HL-60/S4 treated with retinoic acid at 250 ng/mL for 4 days and 3 days (cell line): ENCODE data around the gene PAPPA.

ENCODE experiments used
- in situ Hi-C: fragments of 300-500 bp; cut with MboI; formaldehyde crosslinking; loops from 2 replicates; pipeline ENCODE4 v1.7.0; 2022; ENCODE audit warnings: low sequenced_read_pairs

The PAPPA gene

DNA sequence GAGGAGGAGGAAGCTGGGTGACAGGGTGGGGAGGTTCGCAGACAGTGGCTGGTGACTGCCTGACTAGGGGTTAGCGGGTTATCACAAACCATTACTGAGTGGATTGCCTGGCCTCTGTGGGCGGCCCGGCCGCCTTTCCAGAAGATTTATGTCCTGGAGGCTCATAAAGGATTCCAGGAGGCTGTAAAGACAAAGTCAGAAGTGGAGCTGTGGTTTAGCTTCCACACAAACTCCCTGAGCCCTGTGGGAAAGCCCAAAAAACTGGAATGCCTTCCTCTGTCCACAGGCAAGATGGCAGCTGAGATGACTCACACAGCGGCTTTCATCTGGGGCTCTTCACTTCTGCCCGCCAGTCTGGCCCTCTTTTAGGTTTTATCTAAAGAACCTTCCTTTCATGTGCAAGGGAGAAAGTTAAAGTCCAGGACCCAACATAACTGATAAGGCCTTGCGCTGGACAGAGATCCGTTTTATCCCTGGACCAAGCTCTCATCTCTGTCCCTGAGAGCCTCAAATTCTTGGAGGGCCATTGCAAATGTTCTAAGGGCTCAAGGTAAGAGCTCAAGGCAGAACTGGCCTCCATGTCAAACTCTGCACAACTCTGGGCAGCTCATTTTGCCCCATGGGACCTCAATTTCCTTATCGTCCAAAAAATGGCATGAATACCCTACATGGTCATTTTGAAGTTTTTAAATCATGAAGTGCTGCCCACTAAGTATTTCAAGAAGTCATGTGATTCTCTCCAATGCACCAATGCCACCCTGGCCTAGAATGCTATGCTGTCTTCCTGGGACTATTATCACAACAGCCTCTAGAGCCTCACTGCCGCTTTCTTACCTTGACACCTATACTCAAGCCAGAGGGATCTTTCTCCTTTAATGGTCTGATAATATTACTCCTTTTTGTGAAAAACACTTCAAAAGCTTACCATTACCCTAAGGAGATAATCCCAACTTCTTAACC is 284.1 kb downstream of the PAPPA start:
- in situ Hi-C loops: no loop called here

- in situ Hi-C loops: no loop called here
These were observed 288.9 kb downstream of the PAPPA start for GRCh38 chr9:116442528-116442927.

DNA sequence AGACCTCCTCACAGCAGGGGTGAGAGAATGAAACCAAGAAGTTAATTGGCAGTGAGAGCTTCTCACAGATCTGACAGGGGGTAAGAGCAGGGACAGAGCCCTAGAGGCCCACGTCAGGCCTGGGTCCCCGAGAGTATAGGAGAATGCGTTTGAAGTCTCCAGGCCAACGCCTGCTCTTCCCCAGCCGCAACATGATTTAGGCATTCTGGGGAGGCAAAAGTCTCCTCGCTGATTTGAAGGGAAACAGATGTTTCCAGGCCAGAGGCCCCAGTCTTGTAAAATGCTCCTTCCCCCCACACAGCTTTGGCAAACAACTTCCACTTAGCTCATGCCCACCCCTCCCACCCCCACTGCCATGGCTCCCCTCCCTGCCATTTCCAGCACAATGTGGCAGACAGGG is 294.3 kb downstream of the PAPPA start:
- in situ Hi-C loops: no loop called here

DNA sequence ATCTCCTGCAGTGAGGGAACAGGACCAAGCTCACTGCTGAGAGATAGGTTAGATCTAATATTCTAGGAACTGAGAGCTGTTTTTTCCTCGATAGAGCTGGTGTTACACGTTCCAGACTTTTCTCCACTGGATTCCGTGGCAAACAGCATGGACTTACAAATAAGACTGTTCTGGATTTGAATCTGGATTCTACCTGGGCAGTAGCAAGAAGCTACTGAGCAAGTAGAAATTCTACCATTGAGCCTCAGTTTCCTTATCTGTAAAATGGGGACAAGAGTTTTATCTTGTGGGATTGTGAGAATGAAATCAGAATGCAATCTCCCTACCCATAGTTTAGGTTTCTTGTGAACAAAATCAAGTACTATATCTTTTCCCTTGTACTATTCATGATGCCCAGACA is 294.8 kb downstream of the PAPPA start:
- in situ Hi-C loops: no loop called here

GRCh38 chr9:116449949-116450348 is 296.4 kb downstream of the PAPPA start:
- in situ Hi-C loops: no loop called here

DNA sequence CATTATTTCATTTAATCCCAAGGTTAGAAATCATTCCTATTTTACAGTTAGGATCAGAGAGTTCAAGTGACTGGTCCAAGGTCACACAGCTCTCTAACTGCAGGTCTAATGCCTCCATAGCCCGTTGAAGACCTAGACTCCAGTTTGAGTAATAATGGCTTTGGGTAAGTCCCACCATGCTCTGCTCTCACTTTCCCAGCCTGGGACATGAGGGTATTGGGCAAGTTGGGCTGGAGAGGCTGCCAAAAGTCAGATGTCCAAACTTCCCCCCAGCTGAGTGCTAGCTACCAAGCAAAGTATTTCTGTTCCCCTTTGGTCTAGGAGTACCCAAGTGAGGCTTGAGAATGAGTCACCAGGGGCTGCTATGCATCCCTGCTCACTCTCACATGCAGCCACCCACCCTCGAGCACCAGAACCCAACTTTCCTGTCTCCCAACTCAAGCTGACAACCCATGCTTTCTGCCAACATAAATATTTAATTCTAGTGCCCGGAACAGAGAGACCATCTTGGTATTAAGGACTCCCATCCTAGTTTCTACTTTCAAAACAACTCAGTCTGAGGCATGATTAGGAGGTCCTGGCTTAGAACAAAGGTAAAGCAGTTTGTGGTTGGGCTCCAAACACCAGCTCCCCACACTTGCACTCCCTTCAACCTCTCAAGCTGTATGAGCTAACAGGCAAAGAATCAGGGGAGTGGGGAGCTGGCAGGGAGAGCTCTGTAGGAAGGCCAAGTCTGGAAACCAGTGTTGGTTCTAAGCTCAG is 297.0 kb downstream of the PAPPA start:
- in situ Hi-C loops: no loop called here

DNA sequence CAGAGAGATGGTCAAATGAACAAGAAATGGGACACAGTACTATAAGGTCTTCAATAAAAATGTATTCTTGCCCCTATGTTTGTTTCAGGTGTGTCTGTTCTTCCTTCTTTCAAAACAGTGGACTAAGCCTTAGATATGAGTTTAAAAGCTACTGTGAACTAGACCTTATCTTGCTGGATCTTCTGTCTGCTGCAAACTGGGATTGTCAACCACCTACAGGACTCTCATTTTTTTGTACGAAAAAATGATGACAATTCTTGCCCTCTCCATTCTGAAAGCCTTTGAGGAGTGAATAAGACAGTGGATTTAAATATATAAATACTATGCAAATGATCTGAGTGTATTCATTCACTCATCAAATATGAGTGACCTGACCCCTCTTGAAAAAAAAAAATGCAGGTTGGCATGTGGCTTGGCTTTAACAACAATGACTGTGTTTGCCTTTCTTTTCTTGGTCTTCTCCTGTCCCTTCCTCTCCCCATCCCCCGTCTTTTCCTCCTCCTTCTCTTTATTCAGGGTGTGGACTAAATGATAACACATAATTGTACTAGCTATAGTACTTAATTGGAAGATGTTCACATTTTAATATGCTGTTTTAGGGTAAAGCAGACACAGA is 298.0 kb downstream of the PAPPA start:
- in situ Hi-C loops: no loop called here
